ENCODE measurements around the gene MNT.

MNT gene

DNA sequence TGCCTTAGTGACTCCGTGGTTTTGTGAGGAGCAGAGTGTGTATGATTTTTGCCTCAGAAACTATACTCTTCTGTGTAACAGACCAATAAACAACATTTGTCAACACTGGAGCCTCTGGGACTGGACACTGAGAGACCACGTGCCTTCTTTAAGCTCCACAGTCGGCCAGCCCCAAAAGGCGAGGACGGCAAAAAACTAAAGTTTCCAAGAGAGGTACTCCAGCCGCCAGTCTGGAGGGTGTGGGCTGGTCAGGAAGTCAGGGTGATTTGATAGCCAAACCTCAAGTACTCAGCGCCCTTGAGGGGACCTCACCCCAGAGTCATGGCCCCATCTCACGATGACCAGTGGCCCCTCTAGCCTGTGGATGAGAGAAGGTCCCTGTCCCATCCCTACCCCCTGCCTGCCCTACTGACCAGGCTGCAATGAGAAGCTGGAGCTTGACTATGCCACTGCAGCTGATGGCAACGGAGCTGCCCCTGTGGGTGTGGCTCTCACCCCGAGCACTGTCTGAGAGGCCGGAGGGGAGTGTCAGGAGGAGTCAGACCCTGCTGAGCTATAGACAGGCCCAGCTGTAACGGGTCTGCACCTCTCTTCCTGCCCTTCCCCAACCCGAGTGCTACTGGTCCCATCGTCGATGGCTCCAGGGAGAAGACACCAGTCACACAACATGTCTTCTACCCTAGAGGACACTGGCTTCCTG is 19.8 kb downstream of the MNT start:
- DNase-seq (ENCODE audit: low spot score), result no peak

- no peak for DNase-seq (ENCODE audit: low spot score)
Measured at GRCh38 chr17:2380226-2380922, 20.5 kb downstream of the MNT start.

- DNase-seq (ENCODE audit: low spot score), result no peak
Measured at GRCh38 chr17:2379489-2380225, 21.2 kb downstream of the MNT start.

GRCh38 chr17:2378905-2379304 is 22.0 kb downstream of the MNT start:
- DNase-seq (ENCODE audit: low spot score), result no peak

- DNase-seq (ENCODE audit: low spot score), result no peak
Measured at GRCh38 chr17:2377659-2378058, 23.2 kb downstream of the MNT start.

- DNase-seq (ENCODE audit: low spot score), result no peak
Measured at GRCh38 chr17:2376107-2376506, 24.8 kb downstream of the MNT start.

GRCh38 chr17:2375406-2375805 is 25.5 kb downstream of the MNT start:
- no peak for DNase-seq (ENCODE audit: low spot score)

DNA sequence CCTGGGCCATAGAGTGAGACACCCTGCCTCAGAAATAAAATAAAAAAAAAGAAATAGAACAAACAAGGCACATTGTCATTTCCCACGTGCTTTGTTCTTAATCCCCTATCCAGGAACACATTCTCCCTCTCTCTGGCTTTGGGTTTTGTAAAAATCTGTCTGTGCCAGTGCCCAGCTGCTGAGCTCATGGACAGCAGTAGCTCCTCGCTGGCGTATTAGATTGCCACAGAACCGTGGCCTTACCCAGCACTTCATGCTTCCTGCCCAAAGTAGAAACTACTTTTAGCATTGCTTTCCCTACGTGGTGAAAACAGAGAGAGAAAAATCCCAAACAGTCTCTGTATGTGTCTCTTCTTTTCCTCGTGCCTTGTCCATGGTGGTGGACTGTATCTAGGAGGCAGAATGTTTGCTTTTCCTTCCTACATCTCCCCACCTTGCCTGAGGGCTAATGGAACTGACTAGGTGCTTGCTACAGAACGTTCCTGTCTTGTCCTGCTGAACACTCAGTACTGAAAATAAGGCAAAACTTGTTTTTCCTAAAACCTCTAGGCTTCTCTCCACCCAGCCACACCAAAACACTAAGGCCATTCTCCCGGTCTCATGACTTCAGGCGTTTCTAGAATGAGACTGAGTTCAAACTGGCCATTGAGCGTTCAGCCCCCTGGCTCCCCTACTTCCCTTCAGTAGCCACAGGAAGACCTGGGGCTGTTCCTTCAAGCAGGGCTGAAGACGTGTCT is 26.1 kb downstream of the MNT start:
- DNase-seq (ENCODE audit: low spot score), result no peak

GRCh38 chr17:2373179-2373578 is 27.7 kb downstream of the MNT start:
- no peak for DNase-seq (ENCODE audit: low spot score)

DNA sequence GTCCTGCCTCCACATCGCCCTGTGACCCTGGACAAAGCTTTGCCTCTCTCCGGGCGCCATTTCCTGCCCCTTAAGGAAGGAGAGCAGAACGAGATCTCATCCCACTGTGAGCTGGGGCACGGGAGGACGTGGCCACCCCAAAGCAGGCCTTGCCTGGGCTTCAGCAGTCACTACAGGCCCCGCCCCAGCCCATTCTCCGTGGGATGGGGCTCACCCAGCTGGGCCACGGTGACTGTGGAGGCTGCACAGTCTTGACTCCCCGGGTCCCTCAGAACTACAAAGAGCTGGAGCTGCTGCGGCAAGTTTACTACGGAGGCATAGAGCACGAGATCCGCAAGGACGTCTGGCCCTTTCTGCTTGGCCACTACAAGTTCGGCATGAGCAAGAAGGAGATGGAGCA is 28.2 kb downstream of the MNT start:
- no peak for DNase-seq (ENCODE audit: low spot score)

DNA sequence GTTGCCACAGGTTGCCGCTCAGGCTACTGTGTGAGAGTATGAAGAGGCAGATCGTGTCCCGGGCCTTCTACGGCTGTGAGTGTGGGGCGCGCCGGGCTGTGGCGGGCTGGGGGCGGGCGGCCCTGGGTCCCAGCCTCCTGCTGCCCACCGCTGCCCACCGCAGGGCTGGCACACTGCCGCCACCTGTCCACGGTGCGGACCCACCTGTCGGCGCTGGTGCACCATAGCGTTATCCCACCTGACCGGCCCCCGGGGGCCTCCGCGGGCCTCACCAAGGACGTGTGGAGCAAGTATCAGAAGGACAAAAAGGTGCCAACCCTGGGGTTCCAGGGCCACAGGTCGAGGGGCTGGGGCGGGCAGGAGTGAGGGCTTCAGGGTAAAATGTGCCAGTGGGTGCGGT is 28.7 kb downstream of the MNT start:
- DNase-seq (ENCODE audit: low spot score), result no peak

GRCh38 chr17:2371183-2372130 is 29.4 kb downstream of the MNT start:
- DNase-seq (ENCODE audit: low spot score), result no peak

GRCh38 chr17:2370211-2370589 is 30.7 kb downstream of the MNT start:
- DNase-seq (ENCODE audit: low spot score), result no peak

DNA sequence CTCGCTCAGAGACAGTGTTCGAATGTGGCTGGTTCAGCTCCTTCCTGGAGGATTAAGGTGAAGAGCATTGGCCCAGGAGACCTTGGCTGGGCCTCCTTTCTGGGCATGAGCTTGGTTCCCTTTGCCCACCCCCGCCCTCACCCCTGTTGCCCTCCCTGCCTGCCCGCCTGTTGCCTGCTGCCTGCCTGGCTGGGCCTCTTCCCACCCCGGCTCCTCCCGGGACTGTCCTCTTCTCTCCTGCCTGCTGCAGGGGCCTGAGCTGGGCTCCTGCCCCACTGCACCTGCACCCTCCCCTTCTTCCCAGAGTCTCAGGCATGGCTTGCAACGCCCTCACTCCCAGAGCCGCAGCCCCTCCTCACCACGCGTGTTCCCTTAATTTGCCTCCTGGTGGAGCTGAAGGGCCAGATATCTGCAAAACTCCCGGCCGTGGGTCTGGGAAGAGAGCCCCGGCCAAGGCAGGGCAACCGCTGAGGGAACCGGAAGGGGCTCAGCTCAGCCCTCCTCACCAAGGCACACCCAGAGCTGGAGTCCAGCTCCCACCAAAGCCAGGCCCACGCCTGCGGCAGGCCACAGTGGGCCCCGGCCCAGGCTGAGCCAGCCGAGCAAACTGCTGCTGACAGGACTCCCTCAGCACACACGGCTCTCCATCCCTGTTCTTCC is 31.2 kb downstream of the MNT start:
- DNase-seq (ENCODE audit: low spot score), result no peak

DNA sequence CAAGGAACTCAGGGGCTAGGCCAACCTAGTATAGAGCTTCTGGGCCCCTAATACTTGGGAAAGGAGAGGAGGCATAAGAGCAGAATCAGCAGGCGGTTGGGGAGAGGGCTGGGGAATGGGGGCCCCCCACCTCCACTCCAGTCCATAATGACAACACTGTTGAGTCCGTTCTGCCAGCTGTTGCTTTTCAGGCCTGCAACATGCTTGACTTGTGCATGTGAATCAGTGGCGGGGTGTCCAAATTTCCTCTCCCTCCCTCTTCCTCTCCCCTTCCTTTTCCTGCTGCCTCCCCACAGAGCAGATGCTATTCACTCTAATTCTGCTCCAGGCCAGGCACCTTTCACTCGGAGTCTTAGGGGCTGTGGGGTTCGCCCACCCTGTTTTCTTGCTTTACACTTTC is 31.8 kb downstream of the MNT start:
- no peak for DNase-seq (ENCODE audit: low spot score)

- DNase-seq (ENCODE audit: low spot score), result no peak
Measured at GRCh38 chr17:2368359-2368758, 32.5 kb downstream of the MNT start.

DNA sequence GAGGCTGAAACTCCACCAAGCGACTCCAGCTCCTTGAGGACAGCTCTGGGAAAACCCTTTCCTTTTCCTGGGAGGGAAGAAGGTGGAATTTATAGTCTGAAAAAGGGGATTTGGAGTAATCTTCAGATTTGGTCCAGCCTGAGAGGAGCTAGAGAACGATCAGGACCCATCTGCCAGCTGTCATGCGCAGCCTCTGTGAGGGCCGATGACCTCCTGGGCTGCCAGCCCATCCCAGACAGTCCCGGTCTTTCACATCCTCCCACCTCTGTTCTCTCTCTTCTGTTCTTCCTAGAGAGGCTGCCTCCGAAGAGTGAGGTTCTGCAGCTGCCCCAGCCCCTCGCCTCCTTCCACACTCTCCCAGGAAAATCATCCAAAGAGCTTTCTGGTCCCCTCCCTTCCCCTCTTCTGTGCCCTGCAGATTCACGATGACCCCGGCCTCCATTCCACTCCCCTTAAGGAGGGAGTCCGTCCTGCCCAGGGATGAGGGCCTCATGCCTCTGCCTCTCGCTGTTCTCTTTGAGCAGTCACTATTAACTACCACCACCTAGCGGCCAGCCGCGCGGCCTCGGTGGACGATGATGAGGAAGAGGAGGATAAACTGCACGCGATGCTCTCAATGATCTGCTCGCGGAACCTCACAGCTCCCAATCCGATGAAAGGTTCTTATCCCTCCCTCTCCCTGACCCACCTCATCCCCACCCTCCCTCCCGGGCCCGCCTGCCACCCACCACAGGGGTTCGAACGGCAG is 33.9 kb downstream of the MNT start:
- DNase-seq (ENCODE audit: low spot score), result peak; percentile 41

DNA sequence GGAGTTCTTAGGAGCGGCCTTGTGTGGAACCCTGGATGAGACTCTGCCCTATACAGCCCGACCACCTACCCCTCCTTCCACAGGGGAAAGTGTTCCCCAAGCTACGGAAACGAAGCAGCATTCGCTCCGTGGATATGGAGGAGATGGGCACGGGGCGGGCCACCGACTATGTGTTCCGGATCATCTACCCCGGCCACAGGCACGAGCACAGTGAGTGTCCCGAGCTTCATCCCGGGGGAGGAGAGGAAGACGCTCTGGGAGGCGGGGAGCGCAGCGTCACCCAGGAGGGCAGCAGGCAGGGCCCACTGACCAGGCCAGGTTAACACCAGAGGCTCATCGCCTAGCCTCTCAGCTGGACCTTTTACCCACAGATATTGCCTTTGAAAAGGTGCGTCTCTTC is 35.7 kb downstream of the MNT start:
- no peak for DNase-seq (ENCODE audit: low spot score)

DNA sequence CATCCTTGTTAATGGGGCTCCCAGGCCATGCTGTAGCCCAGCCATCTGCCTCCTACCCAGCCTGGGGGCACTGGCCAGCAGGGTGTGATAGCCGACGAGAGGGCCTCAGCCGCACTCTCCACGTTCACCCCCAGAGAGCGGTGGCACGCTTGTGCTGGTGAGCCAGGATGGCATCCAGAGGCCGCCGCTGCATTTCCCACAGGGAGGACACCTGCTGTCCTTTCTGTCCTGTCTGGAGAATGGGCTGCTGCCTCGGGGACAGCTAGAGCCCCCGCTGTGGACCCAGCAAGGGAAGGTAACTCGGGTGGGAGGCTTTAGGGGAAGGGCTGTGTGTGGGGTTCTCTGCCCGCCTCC is 36.1 kb downstream of the MNT start:
- no peak for DNase-seq (ENCODE audit: low spot score)
